ENCODE measurements around the gene ZNF544.

ZNF544 gene

DNA sequence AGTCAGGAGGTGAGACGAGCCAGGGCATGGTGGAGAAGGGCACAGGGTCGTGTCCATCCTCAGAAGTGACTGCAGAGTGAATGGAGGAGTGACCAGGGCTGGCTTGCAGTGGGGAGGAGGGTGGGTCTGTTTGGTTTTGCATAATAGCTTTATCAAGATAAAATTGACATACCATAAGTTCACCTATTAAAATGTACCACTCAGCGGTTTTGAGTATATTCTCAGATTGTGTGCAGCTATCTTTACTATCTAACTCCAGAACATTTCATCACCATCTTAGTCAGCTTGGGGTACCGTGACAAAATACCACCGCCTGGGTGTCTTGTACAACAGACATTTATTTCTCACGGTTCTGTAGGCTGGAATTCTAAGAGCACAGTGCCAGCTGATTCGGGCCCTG is 63.2 kb downstream of the ZNF544 start:
- Histone ChIP-seq H2AFZ (ENCODE audit: low read depth, low read length, severe bottlenecking) (no peak overlapping the region), H3K9me3 (ENCODE audit: insufficient read depth, low read length) (no peaks in the 10 kb centered on the region), H3K27me3 (ENCODE audit: low read length) (no peaks in the 10 kb centered on the region), H3K36me3 (ENCODE audit: low read length) (peaks cover 26% of the 10 kb centered on the region), H4K20me1 (ENCODE audit: low read depth, low read length) (no peaks in the 10 kb centered on the region), H3K9ac (ENCODE audit: low read length) (no peak overlapping the region), H3K4me2 (ENCODE audit: low read depth, low read length, poor library complexity, severe bottlenecking) (no peak overlapping the region), H3K9me2 (replicated peaks; ENCODE audit: insufficient read depth, low read length) (no peaks in the 10 kb centered on the region), H3K79me2 (ENCODE audit: insufficient read depth, low read length) (peaks cover 14% of the 10 kb centered on the region), H3F3A (ENCODE audit: insufficient read depth) (no peaks in the 10 kb centered on the region), H3K27ac (ENCODE audit: low read depth, low read length) (no peak overlapping the region), H3K4me3 (ENCODE audit: insufficient read depth, low read length, poor library complexity, severe bottlenecking) (no peak overlapping the region)
- TF ChIP-seq, protein P1, sequence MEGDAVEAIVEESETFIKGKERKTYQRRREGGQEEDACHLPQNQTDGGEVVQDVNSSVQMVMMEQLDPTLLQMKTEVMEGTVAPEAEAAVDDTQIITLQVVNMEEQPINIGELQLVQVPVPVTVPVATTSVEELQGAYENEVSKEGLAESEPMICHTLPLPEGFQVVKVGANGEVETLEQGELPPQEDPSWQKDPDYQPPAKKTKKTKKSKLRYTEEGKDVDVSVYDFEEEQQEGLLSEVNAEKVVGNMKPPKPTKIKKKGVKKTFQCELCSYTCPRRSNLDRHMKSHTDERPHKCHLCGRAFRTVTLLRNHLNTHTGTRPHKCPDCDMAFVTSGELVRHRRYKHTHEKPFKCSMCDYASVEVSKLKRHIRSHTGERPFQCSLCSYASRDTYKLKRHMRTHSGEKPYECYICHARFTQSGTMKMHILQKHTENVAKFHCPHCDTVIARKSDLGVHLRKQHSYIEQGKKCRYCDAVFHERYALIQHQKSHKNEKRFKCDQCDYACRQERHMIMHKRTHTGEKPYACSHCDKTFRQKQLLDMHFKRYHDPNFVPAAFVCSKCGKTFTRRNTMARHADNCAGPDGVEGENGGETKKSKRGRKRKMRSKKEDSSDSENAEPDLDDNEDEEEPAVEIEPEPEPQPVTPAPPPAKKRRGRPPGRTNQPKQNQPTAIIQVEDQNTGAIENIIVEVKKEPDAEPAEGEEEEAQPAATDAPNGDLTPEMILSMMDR (IDR thresholded peaks at IDR 0.05; ENCODE audit: insufficient read depth, low read length, poor library complexity, severe bottlenecking) = no peak
- no peak for TF ChIP-seq EZH2phosphoT487 (conservative IDR thresholded peaks at IDR 0.05; ENCODE audit: low read length)

DNA sequence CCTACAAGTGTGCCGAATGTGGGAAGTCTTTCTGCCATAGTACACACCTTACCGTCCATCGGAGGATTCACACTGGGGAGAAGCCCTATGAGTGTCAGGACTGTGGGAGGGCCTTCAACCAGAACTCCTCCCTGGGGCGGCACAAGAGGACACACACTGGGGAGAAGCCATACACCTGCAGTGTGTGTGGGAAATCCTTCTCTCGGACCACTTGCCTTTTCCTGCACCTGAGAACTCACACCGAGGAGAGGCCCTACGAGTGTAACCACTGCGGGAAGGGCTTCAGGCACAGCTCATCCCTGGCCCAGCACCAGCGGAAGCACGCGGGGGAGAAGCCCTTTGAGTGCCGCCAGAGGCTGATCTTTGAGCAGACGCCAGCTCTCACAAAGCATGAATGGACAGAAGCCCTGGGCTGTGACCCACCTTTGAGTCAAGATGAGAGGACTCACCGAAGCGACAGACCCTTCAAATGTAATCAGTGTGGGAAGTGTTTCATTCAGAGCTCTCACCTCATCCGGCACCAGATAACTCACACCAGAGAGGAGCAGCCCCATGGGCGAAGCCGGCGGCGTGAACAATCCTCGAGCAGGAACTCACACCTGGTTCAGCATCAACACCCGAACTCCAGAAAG is 66.1 kb downstream of the ZNF544 start:
- peaks cover 26% of the 10 kb centered on the region for H3K36me3 ChIP-seq (ENCODE audit: low read length)
- H3K79me2 ChIP-seq (ENCODE audit: insufficient read depth, low read length) = peaks cover 30% of the 10 kb centered on the region
- no peaks in the 10 kb centered on the region for H3K9me2 ChIP-seq (replicated peaks; ENCODE audit: insufficient read depth, low read length)
- no peak overlapping the region for H3K27ac ChIP-seq (ENCODE audit: low read depth, low read length)
- TF ChIP-seq EZH2phosphoT487 (conservative IDR thresholded peaks at IDR 0.05; ENCODE audit: low read length) = no peak
- TF ChIP-seq, protein P1 (IDR thresholded peaks at IDR 0.05; ENCODE audit: insufficient read depth, low read length, poor library complexity, severe bottlenecking) = no peak
- no peak overlapping the region for H3K4me3 ChIP-seq (ENCODE audit: insufficient read depth, low read length, poor library complexity, severe bottlenecking)
- no peaks in the 10 kb centered on the region for H3F3A ChIP-seq (ENCODE audit: insufficient read depth)
- no peak overlapping the region for H3K9ac ChIP-seq (ENCODE audit: low read length)
- no peaks in the 10 kb centered on the region for H3K27me3 ChIP-seq (ENCODE audit: low read length)
- no peaks in the 10 kb centered on the region for H4K20me1 ChIP-seq (ENCODE audit: low read depth, low read length)
- no peak overlapping the region for H2AFZ ChIP-seq (ENCODE audit: low read depth, low read length, severe bottlenecking)
- no peaks in the 10 kb centered on the region for H3K9me3 ChIP-seq (ENCODE audit: insufficient read depth, low read length)
- no peak overlapping the region for H3K4me2 ChIP-seq (ENCODE audit: low read depth, low read length, poor library complexity, severe bottlenecking)

DNA sequence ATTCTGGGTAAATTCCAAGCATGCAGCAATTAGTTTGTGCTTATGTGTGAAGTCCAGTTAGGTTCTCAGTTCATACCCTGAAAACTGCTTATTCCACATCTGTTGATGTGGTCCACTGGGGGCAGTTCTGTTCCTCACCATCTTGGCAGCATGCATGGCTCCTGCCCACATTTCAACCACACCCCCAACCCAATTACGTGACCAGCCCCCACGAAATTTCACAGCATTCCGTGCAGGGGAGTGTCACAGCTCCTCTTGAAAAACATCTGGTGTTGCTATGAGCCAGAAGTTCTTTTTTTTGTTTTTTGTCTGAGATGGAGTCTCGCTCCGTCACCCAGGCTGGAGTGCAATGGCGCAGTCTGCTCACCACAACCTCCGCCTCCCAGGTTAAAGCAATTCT is 67.4 kb downstream of the ZNF544 start:
- H4K20me1 ChIP-seq (ENCODE audit: low read depth, low read length) = no peaks in the 10 kb centered on the region
- no peaks in the 10 kb centered on the region for H3F3A ChIP-seq (ENCODE audit: insufficient read depth)
- no peak overlapping the region for H3K4me3 ChIP-seq (ENCODE audit: insufficient read depth, low read length, poor library complexity, severe bottlenecking)
- H3K27ac ChIP-seq (ENCODE audit: low read depth, low read length) = no peak overlapping the region
- no peaks in the 10 kb centered on the region for H3K27me3 ChIP-seq (ENCODE audit: low read length)
- no peak overlapping the region for H2AFZ ChIP-seq (ENCODE audit: low read depth, low read length, severe bottlenecking)
- TF ChIP-seq, protein P1 (IDR thresholded peaks at IDR 0.05; ENCODE audit: insufficient read depth, low read length, poor library complexity, severe bottlenecking) = no peak
- no peak for TF ChIP-seq EZH2phosphoT487 (conservative IDR thresholded peaks at IDR 0.05; ENCODE audit: low read length)
- peaks cover 26% of the 10 kb centered on the region for H3K36me3 ChIP-seq (ENCODE audit: low read length)
- no peak overlapping the region for H3K9ac ChIP-seq (ENCODE audit: low read length)
- H3K9me3 ChIP-seq (ENCODE audit: insufficient read depth, low read length) = no peaks in the 10 kb centered on the region
- H3K4me2 ChIP-seq (ENCODE audit: low read depth, low read length, poor library complexity, severe bottlenecking) = no peak overlapping the region
- no peaks in the 10 kb centered on the region for H3K9me2 ChIP-seq (replicated peaks; ENCODE audit: insufficient read depth, low read length)
- peaks cover 30% of the 10 kb centered on the region for H3K79me2 ChIP-seq (ENCODE audit: insufficient read depth, low read length)

Data from SU-DHL-6 (cell line).